Activated naive CD4-positive, alpha-beta T cell treated with anti-CD3 and anti-CD28 coated beads, Interleukin-2, amount 50 U/mL, for 24 hours (primary cell): ENCODE measurements around the gene HBP1.

Experiments
- H3K27ac Mint-ChIP-seq: one replicate; pipeline ENCODE4 v1.8.0; 2021; ENCODE audit warnings: mild to moderate bottlenecking, mixed read lengths
- H3K27me3 Mint-ChIP-seq: one replicate; pipeline ENCODE4 v1.8.0; 2021; ENCODE audit warnings: mixed read lengths
- H3K36me3 Mint-ChIP-seq: one replicate; pipeline ENCODE4 v1.8.0; 2021; ENCODE audit warnings: mixed read lengths
- H3K4me1 Mint-ChIP-seq: one replicate; pipeline ENCODE4 v1.8.0; 2021; ENCODE audit warnings: mixed read lengths
- H3K4me3 Mint-ChIP-seq: one replicate; pipeline ENCODE4 v1.8.0; 2021; ENCODE audit warnings: mild to moderate bottlenecking, mixed read lengths
- H3K9me3 Mint-ChIP-seq: one replicate; pipeline ENCODE4 v1.8.0; 2021; ENCODE audit warnings: mixed read lengths

The HBP1 gene

DNA sequence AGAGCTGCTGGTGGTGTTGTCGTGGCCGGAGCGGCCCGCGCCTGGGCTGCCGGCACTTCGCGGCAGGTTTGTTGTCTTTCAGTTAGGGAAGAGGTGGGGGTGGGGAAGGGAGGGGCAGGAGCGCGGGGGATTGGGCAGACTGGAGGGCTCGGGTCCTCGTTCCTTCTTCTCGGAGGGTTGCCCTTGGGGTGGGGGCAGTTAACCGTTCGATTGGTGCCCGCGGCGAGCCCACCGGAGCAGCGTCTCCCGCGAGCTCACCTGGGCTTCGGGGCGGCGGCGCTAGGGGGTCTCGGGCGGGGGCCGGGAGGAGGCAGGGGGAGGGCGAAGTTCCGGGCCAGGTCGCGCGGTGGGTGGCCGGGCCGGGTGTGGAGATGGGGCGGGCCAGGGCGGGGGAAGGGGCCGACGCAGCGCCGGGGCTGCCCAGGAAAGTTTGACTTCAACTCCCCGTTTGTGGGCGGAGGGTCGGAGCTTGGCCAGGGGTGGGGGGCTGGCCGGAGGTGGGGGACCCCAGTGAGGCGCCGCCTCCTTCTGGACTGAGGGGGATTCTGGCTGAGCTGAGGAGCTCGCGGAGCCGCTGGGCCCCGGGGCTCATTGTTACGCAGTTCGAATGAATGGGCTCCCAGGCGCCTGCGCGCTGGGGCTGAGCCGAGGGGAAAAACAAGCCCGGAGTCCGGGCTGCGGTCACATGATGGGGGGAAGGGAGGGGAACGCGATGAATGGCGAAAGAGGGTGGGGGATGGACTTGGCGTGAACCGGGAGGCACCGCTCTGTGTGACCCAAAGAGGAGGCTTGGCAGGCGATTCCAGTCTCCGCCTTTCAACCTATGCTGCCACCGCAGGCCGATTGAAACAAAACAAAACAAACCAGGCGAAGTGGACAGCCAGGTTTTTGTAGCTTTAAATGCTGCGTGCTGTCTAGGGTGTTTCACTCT, 582 bp downstream of the HBP1 start:
- H3K4me3 Mint-ChIP-seq = peak overlapping the region; percentile 93
- no peaks in the 10 kb centered on the region for H3K27me3 Mint-ChIP-seq
- H3K4me1 Mint-ChIP-seq = peaks cover 52% of the 10 kb centered on the region
- peaks cover 8% of the 10 kb centered on the region for H3K36me3 Mint-ChIP-seq
- H3K27ac Mint-ChIP-seq = peak overlapping the region; percentile 99
- no peaks in the 10 kb centered on the region for H3K9me3 Mint-ChIP-seq

DNA sequence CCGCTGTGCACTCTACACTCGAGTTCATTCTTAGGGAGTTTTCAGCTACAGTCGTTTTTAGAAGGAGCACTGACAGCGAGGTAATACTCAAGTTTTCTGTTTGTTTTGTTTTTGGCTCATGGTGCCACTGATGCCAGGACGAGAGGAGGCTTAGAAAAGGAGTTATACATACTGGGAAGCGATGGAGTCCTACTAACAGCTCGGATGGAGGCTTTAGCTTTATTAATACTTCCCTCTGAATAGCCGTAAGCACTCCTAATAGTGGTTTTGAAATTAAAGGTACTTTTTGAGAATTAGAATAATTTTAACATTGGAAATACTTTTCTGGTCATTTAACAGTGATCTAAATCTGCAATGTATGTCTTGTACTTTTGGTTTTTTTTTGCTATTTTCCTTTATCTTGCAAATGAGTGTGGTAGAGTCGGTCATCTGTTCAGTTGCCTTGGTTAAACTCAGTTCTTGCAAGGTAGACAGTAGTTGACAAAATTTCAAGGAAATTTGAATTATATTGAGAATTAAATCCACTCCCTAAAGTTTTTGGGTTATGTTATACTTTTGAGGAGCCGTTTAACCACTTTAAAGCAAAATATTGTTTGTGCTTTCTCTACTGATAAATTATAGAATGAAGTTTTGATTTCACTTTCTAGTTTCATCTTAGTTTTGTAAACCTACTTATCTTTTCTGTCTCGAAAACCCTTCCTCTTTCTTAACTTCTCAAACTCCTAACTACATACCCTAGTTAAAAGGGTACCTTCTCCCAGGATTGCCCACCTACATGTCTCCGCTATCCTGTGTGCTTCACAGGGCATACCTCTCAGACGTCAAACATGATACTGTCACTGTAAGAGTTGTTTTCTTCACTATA, 1.5 kb downstream of the HBP1 start:
- Mint-ChIP-seq H3K36me3 (peaks cover 10% of the 10 kb centered on the region), H3K4me1 (peaks cover 61% of the 10 kb centered on the region), H3K4me3 (peak overlapping the region; percentile 93), H3K9me3 (no peaks in the 10 kb centered on the region), H3K27ac (peak overlapping the region; percentile 97), H3K27me3 (no peaks in the 10 kb centered on the region)

DNA sequence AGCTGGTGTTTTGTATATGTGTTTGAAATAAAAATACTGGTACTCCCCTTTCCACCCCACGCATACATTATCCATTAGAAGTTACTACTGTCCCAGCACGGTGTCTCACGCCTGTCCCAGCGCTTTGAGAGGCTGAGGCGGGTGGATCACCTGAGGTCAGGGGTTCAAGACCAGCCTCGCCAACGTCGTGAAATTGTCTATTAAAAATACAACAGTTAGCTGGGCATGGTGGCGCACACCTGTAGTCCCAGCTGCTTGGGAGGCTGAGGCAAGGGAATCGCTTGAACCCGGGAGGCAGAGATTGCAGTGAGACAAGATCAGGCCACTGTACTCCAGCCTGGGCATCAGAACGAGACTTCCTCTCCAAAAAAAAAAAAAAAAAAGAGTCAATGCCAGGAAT, 2.7 kb downstream of the HBP1 start:
- H3K4me1 Mint-ChIP-seq = peaks cover 61% of the 10 kb centered on the region
- no peaks in the 10 kb centered on the region for H3K9me3 Mint-ChIP-seq
- peaks cover 10% of the 10 kb centered on the region for H3K36me3 Mint-ChIP-seq
- no peaks in the 10 kb centered on the region for H3K27me3 Mint-ChIP-seq
- peak overlapping the region; percentile 69 for H3K4me3 Mint-ChIP-seq
- peak overlapping the region; percentile 59 for H3K27ac Mint-ChIP-seq

DNA sequence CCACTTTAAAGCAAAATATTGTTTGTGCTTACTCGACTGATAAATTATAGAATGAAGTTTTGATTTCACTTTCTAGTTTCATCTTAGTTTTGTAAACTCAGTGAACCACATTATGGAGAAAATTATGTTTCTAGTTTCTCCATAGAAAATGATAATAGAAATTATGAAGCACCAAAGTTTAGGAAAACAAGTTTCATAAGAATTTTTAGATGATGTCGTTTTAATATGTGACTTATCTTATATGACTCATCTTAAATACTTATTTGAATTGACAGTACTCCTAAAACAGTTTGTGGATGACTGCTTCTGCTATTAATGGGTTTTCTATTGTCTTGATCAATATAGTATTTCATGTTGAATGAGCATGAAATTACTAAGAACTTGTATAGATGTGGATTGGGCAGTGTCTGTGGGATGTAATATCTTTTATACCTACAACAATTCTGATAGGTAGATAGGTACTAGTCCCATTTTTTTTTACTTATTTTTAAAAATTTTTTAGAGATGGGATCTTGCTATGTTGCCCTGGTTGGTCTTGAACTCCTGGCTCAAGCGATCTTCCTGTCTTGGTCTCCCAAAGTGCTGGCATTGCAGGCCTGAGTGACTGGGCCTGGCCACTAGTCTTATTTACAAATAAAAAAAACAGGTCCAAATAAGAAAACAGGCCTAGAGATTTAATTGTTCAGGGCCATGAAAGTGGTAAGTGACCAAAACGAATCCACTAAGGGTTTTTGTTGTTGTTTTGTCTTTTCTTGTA, 3.7 kb downstream of the HBP1 start:
- Mint-ChIP-seq H3K36me3 (peaks cover 10% of the 10 kb centered on the region), H3K4me1 (peaks cover 63% of the 10 kb centered on the region), H3K4me3 (peak overlapping the region; percentile 87), H3K27ac (peak overlapping the region; percentile 96), H3K27me3 (no peaks in the 10 kb centered on the region), H3K9me3 (no peaks in the 10 kb centered on the region)

DNA sequence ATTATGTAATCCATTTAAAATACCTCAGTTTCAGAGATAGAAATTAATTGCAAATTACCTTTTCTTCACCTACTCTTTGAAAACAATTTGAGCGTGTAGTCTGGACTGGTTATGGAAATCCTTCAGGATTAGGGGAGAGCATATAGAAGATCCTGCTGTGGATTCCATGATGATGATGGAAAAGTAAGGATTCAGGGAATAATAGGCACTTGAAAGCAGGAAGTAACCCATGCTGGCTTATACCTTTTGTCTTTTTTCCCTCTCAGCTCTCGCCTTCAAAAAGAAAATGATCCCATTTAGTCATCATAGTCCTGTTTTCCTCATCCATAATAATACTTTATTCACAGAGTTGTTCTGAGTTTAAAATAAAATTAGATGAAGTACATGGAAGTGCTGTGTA, 4.4 kb downstream of the HBP1 start:
- Mint-ChIP-seq H3K27me3 (no peaks in the 10 kb centered on the region), H3K9me3 (no peaks in the 10 kb centered on the region), H3K4me3 (peak overlapping the region; percentile 87), H3K4me1 (peaks cover 69% of the 10 kb centered on the region), H3K36me3 (peaks cover 10% of the 10 kb centered on the region), H3K27ac (peak overlapping the region; percentile 96)

DNA sequence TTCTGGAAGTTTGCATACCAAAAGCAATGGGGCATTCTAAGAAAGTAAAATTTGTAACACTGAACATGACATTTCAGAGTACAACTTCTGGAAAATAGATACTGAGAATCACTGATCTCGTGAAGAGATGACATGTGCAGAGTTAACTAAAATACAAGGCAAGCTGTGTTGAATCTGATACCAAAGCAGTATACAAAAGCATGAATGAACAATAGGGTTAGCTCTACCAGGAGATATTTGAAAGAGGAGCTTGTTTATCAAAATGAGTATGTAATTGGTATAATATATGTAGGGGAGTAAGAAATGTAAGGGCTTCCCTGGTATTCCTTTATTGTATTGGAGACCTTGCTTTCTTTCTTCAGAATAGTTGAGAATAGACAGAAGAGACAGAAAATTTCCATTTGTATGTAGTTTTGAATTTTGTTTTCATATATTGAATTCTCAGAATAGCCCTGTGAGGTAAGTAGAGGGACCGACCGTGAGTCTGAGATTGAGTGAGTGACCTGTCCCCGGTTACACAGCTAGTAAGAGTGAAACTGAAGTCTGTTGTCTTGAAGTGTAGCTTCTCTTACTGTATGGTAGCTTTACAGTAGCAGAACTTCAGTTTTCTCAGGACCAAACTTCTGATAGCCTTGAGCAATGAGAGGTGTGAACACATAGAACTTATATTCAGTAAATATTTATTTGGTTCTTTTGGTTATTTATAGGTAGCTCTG, 5.0 kb downstream of the HBP1 start:
- no peaks in the 10 kb centered on the region for H3K9me3 Mint-ChIP-seq
- H3K27ac Mint-ChIP-seq = peak overlapping the region; percentile 96
- H3K4me3 Mint-ChIP-seq = peak overlapping the region; percentile 87
- H3K27me3 Mint-ChIP-seq = no peaks in the 10 kb centered on the region
- peaks cover 10% of the 10 kb centered on the region for H3K36me3 Mint-ChIP-seq
- H3K4me1 Mint-ChIP-seq = peaks cover 73% of the 10 kb centered on the region

DNA sequence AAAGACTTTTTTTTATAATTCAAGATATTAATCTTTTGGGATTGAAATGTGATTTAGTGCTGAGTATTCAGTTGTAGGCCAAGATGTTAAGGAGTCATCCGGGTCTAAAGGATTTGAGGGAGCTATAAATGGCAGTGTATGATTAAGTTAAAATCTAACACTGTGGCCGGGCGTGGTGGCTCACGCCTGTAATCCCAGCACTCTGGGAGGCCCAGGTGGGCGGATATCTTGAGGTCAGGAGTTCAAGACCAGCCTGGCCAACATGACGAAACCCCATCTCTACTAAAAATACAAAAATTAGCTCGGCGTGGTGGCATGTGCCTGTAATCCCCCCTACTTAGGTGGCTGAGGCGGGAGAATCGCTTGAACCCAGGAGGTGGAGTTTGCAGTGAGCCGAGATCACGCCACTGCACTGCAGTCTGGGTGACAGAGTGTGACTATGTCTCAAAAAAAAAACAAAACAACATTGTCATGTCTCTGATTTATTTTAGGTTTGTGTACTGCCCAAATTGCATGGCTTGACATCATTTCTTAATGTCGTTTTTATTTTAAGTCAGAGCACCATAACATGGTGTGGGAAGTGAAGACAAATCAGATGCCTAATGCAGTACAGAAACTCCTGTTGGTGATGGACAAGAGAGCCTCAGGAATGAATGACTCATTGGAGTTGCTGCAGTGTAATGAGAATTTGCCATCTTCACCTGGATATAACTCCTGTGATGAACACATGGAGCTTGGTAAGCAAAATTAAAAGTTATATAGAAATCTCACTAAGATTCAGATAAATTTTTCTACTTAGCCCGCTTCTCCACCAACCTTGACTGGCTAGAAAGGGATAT, 10.7 kb downstream of the HBP1 start:
- Mint-ChIP-seq H3K4me1 (peaks cover 66% of the 10 kb centered on the region), H3K9me3 (no peaks in the 10 kb centered on the region), H3K27me3 (no peaks in the 10 kb centered on the region), H3K27ac (peak overlapping the region; percentile 94), H3K36me3 (peaks cover 12% of the 10 kb centered on the region), H3K4me3 (peak overlapping the region; percentile 56)

DNA sequence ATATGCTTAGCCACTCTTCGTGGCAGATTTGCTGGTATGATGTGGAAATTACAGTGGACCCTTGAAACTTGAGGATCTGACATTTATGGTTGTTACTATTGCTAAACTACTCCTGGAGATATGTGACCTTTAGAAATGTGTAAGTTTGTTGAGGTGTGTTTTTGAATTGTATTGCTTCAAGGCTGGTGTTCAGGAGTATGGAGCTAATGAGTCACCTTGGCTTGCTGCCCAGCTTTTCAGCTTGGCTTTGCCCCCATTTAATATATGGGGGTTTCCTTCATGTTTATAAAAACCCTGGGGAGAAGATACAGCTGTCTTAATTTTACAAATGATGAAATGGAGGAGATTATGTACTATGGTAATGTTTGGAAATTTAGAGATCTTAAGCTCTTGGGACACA, 11.6 kb downstream of the HBP1 start:
- Mint-ChIP-seq H3K27ac (peak overlapping the region; percentile 94), H3K9me3 (no peaks in the 10 kb centered on the region), H3K36me3 (peaks cover 20% of the 10 kb centered on the region), H3K4me1 (peaks cover 66% of the 10 kb centered on the region), H3K27me3 (no peaks in the 10 kb centered on the region), H3K4me3 (peak overlapping the region; percentile 56)

DNA sequence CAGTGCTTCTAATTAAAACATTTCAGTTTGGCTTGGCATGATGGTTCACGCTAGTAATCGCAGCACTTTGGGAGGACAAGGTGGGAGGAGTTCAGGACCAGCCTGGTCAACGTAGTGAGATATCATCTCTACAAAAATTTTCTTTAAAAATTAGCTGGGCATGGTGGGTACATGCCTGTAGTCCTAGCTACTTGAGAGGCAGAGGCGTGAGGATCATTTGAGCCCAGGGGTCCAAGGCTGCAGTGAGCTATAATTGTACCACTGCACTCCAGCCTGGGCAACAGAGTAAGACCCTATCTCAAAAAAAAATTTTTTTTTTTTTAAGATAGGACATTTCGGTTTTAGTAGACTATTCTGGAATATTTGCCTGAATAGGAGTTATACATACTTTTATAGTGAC, 12.4 kb downstream of the HBP1 start:
- Mint-ChIP-seq H3K27me3 (no peaks in the 10 kb centered on the region), H3K4me3 (peak overlapping the region; percentile 56), H3K4me1 (peaks cover 63% of the 10 kb centered on the region), H3K27ac (peak overlapping the region; percentile 94), H3K9me3 (no peaks in the 10 kb centered on the region), H3K36me3 (peaks cover 24% of the 10 kb centered on the region)

DNA sequence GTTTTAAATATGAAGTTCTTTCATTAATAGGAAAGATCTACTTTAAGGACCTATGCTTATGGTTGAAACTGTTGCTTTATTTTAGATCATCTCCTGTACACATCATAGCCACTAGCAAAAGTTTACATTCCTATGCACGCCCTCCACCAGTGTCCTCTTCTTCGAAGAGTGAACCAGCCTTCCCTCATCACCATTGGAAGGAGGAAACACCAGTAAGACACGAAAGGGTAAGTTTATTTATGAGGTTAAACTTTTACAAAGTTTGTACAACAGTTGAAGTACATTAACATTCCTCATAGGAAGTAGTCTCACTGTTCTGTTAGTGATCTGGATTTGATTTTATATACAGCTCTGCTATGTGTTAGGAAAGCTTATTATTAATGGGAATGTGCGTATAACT, 16.9 kb downstream of the HBP1 start:
- no peaks in the 10 kb centered on the region for H3K9me3 Mint-ChIP-seq
- H3K4me3 Mint-ChIP-seq = no peak overlapping the region
- H3K4me1 Mint-ChIP-seq = peaks cover 29% of the 10 kb centered on the region
- H3K27me3 Mint-ChIP-seq = no peaks in the 10 kb centered on the region
- H3K36me3 Mint-ChIP-seq = peaks cover 33% of the 10 kb centered on the region
- H3K27ac Mint-ChIP-seq = peak overlapping the region; percentile 82

DNA sequence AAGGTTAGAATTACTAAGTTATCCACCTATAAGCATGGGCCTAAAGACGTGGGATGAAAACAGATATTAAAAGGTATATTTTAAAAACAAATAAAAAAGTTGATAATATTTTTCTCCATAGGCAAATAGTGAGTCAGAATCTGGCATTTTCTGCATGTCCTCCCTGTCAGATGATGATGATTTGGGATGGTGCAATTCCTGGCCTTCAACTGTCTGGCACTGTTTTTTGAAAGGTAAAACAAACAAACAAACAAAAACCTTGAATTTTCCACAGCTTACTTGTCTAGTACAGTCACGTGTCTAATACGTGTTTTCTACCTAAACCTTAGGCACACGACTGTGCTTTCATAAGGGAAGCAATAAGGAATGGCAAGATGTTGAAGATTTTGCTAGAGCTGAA, 17.4 kb downstream of the HBP1 start:
- Mint-ChIP-seq H3K4me1 (peaks cover 23% of the 10 kb centered on the region), H3K27me3 (no peaks in the 10 kb centered on the region), H3K27ac (no peak overlapping the region), H3K4me3 (no peak overlapping the region), H3K9me3 (no peaks in the 10 kb centered on the region), H3K36me3 (peaks cover 28% of the 10 kb centered on the region)

DNA sequence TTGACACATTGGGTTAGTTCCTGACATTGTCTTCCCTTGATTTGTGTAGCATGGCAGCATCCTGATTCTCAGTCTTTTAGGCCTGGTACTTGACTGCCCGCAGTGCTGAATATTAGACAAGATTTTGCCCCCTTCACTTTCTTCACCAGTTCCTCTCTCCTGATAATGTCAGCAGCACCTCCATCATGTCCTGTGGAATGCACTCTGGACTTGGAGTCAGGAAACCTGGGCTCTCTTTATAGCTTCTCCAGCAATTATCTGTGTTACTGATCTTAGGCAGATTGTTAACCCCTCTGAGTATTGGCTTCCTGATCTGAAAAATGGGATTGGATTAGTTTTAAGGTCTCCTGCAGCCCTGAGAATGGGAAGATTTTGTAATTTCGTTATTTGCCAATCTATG, 19.0 kb downstream of the HBP1 start:
- Mint-ChIP-seq H3K36me3 (peaks cover 28% of the 10 kb centered on the region), H3K4me1 (peaks cover 23% of the 10 kb centered on the region), H3K27me3 (no peaks in the 10 kb centered on the region), H3K27ac (peak overlapping the region; percentile 39), H3K4me3 (no peak overlapping the region), H3K9me3 (no peaks in the 10 kb centered on the region)

DNA sequence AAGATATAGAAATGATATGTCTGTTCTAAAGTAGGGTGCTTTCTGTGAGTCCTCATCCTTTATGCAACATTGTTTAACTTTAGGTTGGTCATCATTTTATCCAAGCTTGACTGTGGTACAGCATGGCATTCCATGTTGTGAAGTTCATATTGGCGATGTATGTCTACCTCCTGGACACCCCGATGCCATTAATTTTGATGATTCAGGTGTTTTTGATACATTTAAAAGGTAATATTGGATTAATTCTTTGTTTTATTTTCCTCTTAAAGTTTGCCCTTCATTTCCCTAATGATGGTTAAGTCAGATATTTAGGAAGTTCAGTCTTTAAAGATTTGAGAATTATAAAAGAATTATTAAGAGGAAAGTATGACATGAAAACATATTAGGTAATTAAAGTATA, 21.3 kb downstream of the HBP1 start:
- H3K27ac Mint-ChIP-seq = peak overlapping the region; percentile 65
- peaks cover 24% of the 10 kb centered on the region for H3K36me3 Mint-ChIP-seq
- H3K27me3 Mint-ChIP-seq = no peaks in the 10 kb centered on the region
- no peaks in the 10 kb centered on the region for H3K9me3 Mint-ChIP-seq
- H3K4me3 Mint-ChIP-seq = no peak overlapping the region
- H3K4me1 Mint-ChIP-seq = peaks cover 21% of the 10 kb centered on the region

DNA sequence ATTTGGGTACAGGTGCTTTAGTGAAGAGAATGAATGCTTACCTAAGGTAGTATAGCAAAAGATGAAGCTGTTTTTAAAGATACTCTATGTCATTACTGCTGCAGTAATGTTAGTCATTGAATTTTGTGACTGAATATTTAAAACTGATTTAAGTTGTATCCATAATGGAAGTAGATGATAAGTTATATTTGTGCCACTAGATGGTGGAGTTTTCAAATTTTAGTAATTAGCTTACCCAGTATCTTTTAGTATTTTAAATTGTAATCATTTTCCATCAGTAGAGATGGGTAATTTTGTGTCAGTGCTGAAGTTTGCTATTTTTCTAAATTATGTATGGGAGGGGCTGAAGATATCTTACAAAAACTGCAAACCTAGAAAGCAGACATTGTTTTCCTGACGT, 25.2 kb downstream of the HBP1 start:
- no peaks in the 10 kb centered on the region for H3K9me3 Mint-ChIP-seq
- H3K4me3 Mint-ChIP-seq = no peak overlapping the region
- H3K27me3 Mint-ChIP-seq = no peaks in the 10 kb centered on the region
- H3K36me3 Mint-ChIP-seq = peaks cover 5% of the 10 kb centered on the region
- H3K27ac Mint-ChIP-seq = peak overlapping the region; percentile 77
- H3K4me1 Mint-ChIP-seq = peaks cover 17% of the 10 kb centered on the region
